CD1c-positive myeloid dendritic cell (primary cell): ENCODE results near the gene SLC35A4.
A peak's percentile ranks its signal among the peaks of the same experiment; 100 is the strongest.
"Not testable (repeated sequence)": the region's sequence is repeated elsewhere in the genome, so short reads cannot be mapped to it uniquely, and the experiment has no call there.

Experiments used
- DNase-seq: peaks from one replicate; pipeline ENCODE4 v3.0.0-alpha.2; 2016; ENCODE audit errors: extremely low spot score

SLC35A4 gene

GRCh38 chr5:140558542-140558941 lies 6.1 kb upstream of the SLC35A4 start:
- DNase-seq = no peak

DNA sequence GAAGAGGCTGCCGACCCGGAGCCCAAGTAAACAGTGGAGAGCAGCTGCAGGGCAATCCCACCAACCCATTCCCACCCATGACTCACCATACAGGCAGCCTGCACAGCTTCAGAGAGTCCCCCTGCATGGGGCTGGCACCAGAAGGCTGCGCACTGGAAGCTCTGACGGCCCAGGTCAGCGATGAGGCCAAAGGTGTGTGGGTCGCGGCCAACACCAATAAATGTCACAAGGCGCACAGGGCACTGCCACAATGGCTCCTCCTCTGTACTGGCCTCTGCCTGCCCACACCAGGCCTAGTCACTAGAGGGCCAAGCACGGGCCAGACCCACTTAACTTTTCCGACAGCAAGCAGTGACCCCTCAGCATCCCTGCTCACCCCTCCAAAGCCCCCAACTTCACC lies 4.4 kb upstream of the SLC35A4 start:
- DNase-seq = no peak

GRCh38 chr5:140561753-140562523 lies 2.7 kb upstream of the SLC35A4 start:
- DNase-seq = no peak

- no peak for DNase-seq
Observed at GRCh38 chr5:140563596-140563995, 1.0 kb upstream of the SLC35A4 start.

GRCh38 chr5:140565024-140565779 lies 574 bp downstream of the SLC35A4 start:
- DNase-seq = peak; percentile 27

DNA sequence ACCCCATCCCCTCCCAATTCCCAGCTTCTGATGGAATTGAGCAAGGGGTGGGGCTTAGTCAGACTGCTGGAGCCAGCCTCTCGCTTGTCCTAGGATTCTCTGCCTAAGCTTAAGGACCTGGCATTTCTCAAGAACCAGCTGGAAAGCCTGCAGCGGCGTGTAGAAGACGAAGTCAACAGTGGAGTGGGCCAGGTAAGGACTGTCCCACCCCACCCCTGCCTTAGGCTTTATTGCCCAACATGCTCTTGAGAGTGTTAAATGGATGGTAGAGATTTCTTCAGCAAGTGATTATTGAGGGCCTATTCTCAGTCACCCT lies 1.1 kb downstream of the SLC35A4 start:
- DNase-seq = no peak

- no peak for DNase-seq
Observed at GRCh38 chr5:140566665-140567064, 2.0 kb downstream of the SLC35A4 start.

DNA sequence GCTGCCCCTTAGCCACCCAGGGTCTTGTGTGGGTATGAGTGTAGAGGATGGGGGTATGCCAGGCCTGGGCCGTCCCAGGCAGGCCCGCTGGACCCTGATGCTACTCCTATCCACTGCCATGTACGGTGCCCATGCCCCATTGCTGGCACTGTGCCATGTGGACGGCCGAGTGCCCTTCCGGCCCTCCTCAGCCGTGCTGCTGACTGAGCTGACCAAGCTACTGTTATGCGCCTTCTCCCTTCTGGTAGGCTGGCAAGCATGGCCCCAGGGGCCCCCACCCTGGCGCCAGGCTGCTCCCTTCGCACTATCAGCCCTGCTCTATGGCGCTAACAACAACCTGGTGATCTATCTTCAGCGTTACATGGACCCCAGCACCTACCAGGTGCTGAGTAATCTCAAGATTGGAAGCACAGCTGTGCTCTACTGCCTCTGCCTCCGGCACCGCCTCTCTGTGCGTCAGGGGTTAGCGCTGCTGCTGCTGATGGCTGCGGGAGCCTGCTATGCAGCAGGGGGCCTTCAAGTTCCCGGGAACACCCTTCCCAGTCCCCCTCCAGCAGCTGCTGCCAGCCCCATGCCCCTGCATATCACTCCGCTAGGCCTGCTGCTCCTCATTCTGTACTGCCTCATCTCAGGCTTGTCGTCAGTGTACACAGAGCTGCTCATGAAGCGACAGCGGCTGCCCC lies 2.6 kb downstream of the SLC35A4 start:
- DNase-seq = no peak

GRCh38 chr5:140567871-140568270 lies 3.2 kb downstream of the SLC35A4 start:
- no peak for DNase-seq

DNA sequence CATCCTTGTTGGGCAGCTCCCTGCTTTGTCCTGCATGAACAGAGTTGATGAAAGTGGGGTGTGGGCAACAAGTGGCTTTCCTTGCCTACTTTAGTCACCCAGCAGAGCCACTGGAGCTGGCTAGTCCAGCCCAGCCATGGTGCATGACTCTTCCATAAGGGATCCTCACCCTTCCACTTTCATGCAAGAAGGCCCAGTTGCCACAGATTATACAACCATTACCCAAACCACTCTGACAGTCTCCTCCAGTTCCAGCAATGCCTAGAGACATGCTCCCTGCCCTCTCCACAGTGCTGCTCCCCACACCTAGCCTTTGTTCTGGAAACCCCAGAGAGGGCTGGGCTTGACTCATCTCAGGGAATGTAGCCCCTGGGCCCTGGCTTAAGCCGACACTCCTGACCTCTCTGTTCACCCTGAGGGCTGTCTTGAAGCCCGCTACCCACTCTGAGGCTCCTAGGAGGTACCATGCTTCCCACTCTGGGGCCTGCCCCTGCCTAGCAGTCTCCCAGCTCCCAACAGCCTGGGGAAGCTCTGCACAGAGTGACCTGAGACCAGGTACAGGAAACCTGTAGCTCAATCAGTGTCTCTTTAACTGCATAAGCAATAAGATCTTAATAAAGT lies 3.9 kb downstream of the SLC35A4 start:
- DNase-seq = no peak

DNA sequence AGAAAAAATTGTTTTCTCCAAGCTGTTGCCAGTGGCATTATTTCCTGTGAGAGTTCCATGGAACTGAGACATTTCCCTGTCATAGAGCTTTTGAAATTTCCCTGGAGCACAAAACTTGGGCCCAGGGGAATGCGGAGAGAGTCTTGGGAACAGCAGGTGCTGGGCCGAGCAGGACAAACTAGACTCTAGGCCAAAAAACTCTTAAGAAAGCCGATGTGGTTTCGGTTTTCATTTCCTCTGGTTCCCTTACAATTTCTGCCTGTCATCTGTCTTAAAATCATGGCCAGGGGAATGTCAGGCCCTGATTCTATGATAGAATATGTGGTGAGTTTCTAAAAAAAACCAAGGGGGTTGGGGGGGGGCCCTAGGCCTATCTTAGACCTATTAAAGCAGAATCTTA lies 4.6 kb downstream of the SLC35A4 start:
- peak; percentile 38 for DNase-seq

DNA sequence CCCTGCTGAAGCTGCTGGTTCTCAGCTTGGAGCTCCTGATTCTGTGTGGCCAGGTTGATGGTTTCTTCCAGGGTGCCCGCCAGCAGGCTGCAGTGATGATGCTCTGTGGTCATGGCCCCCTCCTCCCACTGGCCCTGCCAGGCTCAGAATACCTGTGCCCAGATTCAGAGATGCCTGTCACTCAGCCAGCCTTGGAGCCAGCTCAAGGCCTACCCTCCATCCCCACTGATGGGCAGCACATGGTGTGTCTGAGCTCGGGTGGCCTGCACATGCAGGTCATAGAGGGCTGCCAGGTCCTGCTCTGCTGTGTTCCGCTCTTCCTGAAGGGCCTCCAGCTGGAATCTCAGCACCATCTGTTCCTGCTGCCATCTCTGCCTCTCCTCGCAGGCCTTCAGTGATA lies 5.4 kb downstream of the SLC35A4 start:
- no peak for DNase-seq

DNA sequence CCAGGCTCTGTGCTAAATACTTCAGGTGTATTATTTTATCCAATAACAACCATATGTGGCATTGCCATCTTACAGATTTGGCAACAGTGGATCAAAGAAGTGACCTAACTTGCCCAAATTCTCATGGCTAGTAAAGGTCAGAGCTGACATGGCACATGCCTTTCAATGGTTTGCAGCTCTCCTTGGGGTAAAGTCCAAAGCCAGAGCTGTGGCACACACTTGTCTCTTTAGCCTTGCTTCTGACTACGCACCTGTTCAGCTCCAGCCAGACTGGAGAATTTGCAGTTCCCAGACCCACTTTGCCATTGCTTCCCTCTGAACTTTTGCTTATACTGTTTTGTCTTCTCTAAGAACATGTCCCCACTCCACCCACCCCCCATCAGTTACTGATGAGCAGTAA lies 5.9 kb downstream of the SLC35A4 start:
- DNase-seq = no peak

DNA sequence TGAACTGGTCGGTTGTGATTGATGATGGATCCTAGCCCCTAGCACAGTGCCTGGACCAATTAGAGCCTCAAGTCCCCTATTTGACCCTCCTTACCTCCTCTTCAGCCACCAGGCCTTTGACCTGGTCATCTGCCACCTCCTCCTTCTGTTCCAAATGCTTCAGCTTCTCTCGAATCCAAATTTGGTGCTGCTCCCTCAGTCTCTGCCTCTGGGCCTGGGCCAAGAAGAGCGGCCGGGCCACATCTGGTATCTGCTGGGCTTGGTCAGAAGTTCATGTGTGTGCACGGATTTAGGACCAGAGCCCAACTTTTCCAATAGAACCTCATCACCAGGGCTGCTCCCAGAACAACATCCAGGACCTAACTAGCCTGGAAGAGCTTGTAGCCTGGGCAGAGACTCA lies 6.5 kb downstream of the SLC35A4 start:
- no peak for DNase-seq

DNA sequence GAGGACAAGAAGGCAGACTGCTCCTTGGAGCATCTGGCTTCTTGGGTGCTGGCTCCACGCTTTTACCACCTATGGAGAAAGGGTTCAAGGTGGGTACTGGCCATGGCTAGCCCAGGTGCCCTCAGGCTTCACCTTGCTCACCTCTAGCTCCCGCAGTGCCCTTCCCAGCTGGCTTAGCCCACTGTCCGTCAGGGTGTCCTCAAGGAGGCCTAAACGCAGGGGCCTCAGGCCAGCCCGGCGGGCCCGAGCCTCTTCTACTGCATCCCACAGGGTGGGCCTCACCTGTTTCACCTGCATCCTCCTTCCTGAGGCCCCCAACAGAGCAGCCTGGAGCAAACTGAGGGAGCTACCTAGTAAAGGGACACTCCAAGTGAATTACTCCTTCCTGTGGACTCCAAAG lies 9.1 kb downstream of the SLC35A4 start:
- DNase-seq = no peak

- peak; percentile 52 for DNase-seq
Observed at GRCh38 chr5:140574165-140574564, 9.5 kb downstream of the SLC35A4 start.

GRCh38 chr5:140575309-140575708 lies 10.7 kb downstream of the SLC35A4 start:
- DNase-seq = peak; percentile 81

- no peak for DNase-seq
Observed at GRCh38 chr5:140576776-140577201, 12.2 kb downstream of the SLC35A4 start.

DNA sequence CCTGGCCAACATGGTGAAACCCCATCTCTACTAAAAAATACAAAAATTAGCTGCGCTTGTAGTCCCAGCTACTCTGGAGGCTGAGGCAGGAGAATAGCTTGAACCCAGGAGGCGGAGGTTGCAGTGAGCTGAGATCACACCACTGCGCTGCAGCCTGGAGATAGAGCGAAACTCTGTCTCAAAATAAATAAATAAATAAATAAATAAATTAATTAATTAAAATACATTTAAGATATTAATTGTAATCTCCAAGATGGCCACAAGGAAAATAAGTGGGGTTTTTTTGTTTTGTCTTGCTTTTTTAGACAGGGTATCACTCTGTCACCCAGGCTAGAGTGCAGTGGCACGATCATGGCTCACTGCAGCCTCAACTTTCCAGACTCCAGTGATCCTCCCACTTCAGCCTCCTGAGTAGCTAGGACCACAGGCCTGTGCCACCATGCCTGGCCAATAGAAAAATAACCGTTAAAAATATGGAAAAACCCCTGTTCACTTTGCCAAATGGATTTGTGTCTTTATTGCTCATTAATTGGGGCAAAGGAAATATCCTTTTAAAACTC lies 14.6 kb downstream of the SLC35A4 start:
- DNase-seq = not testable (repeated sequence)

DNA sequence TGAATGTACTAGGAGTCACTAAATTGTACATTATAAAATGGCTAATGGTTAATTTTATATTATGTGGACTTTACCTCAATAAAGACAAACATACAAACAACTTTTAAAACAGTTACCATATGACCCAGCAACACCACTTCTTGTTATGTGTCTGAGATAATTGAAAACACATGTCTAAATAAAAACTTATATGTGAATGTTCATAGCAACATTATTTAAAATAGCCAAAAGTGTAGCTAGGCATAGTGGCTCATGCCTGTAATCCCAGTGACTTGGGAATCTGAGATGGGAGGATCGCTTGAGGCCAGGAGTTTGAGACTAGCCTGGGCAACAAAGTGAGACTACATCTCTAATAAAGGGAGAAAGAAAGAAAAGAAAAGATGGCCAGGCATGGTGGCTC lies 22.9 kb downstream of the SLC35A4 start:
- no peak for DNase-seq

- DNase-seq = peak; percentile 27
Observed at GRCh38 chr5:140588311-140589070, 23.9 kb downstream of the SLC35A4 start.
